Endothelial cell of umbilical vein (primary cell): ENCODE data around the gene RUNX2. TPM values are rescaled to one million over a fixed set of nuclear protein-coding genes. Genes with fewer than 3 reads are reported as not detected.

ENCODE experiments used
- BruUV-seq: library from RNA; stranded (reverse); fragments of 400-500 nt; replicated peaks from 2 replicates; lab custom pipeline; 2021; lab: Mats Ljungman, UMichigan
- CTCF ChIA-PET: fragments of 300-600, 350-600 bp; sonication (Branson Sonifier 250); formaldehyde crosslinking; loops from one replicate; lab custom pipeline; 2021; ENCODE audit warnings: antibody characterized with exemption, inconsistent platforms; lab: Charles Lee
- POLR2A ChIA-PET: fragments of 300-600, 350-600 bp; sonication (Branson Sonifier 250); formaldehyde crosslinking; loops from one replicate; lab custom pipeline; 2021; ENCODE audit warnings: antibody characterized with exemption, inconsistent platforms; lab: Charles Lee
- DNase-seq: peaks from one replicate; pipeline ENCODE4 v3.0.0-alpha.2; 2011; ENCODE audit warnings: low read depth, low spot score
- FAIRE-seq: peaks from 2 replicates; lab custom pipeline; 2011; peaks lifted over from hg19 to GRCh38; lab: Jason Lieb, UNC
- H2AFZ ChIP-seq: 2 replicates; pipeline ENCODE4 v1.6.0; 2012; ENCODE audit warnings: low read depth, low read length, control low read depth, inconsistent platforms
- H3K27ac ChIP-seq: 2 replicates; pipeline ENCODE4 v1.5.1; 2011; ENCODE audit warnings: low read depth, mild to moderate bottlenecking, control low read depth, low read length, moderate library complexity; ENCODE audit not compliant: insufficient read depth
- H3K27me3 ChIP-seq, 2 experiments: 2 replicates each; pipeline versions ENCODE4 v1.6.0 to v1.6.1; 2011; ENCODE audit warnings: low read length in 2 of 2, mixed read lengths in 1 of 2; ENCODE audit not compliant: control insufficient read depth in 2 of 2, insufficient read depth in 2 of 2
- H3K36me3 ChIP-seq, 2 experiments: 2 replicates in 1 of 2; 3 replicates in 1 of 2; pipeline ENCODE4 v1.5.1; 2011; ENCODE audit warnings: low read length in 2 of 2, mild to moderate bottlenecking in 1 of 2, moderate library complexity in 1 of 2; ENCODE audit not compliant: control insufficient read depth in 2 of 2, insufficient read depth in 2 of 2; ENCODE audit errors: extremely low read depth in 1 of 2
- H3K4me1 ChIP-seq: 3 replicates; pipeline ENCODE4 v1.5.1; 2011; ENCODE audit warnings: mild to moderate bottlenecking, low read length; ENCODE audit not compliant: control insufficient read depth, insufficient read depth; ENCODE audit errors: extremely low read depth
- H3K4me2 ChIP-seq: 2 replicates; pipeline ENCODE4 v1.6.1; 2011; ENCODE audit warnings: low read length, control low read depth, mixed read lengths; ENCODE audit not compliant: insufficient read depth
- H3K4me3 ChIP-seq, 3 experiments: fragments of 200-600 bp in 1 of 3; sonication (generic), shearing (Covaris generic) in 1 of 3; replicated peaks in 1 of 3; 2 replicates each; pipeline ENCODE4 v1.5.1; 2011 to 2016; ENCODE audit warnings: control low read depth in 3 of 3, low read length in 3 of 3, mild to moderate bottlenecking in 2 of 3, inconsistent platforms in 1 of 3, low read depth in 1 of 3, moderate library complexity in 1 of 3; ENCODE audit not compliant: insufficient read depth in 1 of 3
- H3K79me2 ChIP-seq: 2 replicates; pipeline ENCODE4 v1.6.0; 2012; ENCODE audit warnings: low read length, inconsistent platforms; ENCODE audit not compliant: control insufficient read depth, insufficient read depth
- H3K9ac ChIP-seq: replicated peaks from 2 replicates; pipeline ENCODE3; 2011; ENCODE audit warnings: low read length, control low read depth; ENCODE audit not compliant: insufficient read depth; ENCODE audit errors: extremely low read depth
- H3K9me1 ChIP-seq: replicated peaks from 3 replicates; pipeline ENCODE4 v1.6.0; 2011; ENCODE audit warnings: mild to moderate bottlenecking, low read length; ENCODE audit not compliant: control insufficient read depth, insufficient read depth; ENCODE audit errors: extremely low read depth
- H3K9me3 ChIP-seq: replicated peaks from 2 replicates; pipeline ENCODE4 v1.5.1; 2012; ENCODE audit warnings: low read length, inconsistent platforms; ENCODE audit not compliant: control insufficient read depth, insufficient read depth
- H4K20me1 ChIP-seq: replicated peaks from 2 replicates; pipeline ENCODE3; 2011; ENCODE audit warnings: mild to moderate bottlenecking, low read length; ENCODE audit not compliant: control insufficient read depth, insufficient read depth; ENCODE audit errors: extremely low read depth
- EZH2 ChIP-seq: IDR thresholded peaks from 2 replicates; pipeline ENCODE4 v1.6.1; 2012; ENCODE audit warnings: borderline replicate concordance, low read depth, mild to moderate bottlenecking, moderate library complexity, low read length, inconsistent platforms; ENCODE audit not compliant: severe bottlenecking
- FOS ChIP-seq: IDR thresholded peaks from 2 replicates; pipeline ENCODE4 v1.6.1; 2011; ENCODE audit warnings: mild to moderate bottlenecking, low read length, moderate library complexity, borderline replicate concordance; ENCODE audit not compliant: insufficient read depth
- GATA2 ChIP-seq: IDR thresholded peaks from 2 replicates; pipeline ENCODE4 v1.7.0; 2011; ENCODE audit warnings: low read depth, mild to moderate bottlenecking, moderate library complexity, mixed read lengths, low read length; ENCODE audit not compliant: insufficient read length, insufficient read depth
- JUN ChIP-seq: IDR thresholded peaks from 2 replicates; pipeline ENCODE4 v1.6.1; 2011; ENCODE audit warnings: borderline replicate concordance, low read depth; ENCODE audit not compliant: insufficient read length, insufficient read depth
- MYC ChIP-seq: IDR thresholded peaks from one replicate; pipeline ENCODE4 v1.6.1; 2011; ENCODE audit warnings: mild to moderate bottlenecking, low read depth, low read length
- dilution Hi-C: fragments of 300-500 bp; cut with MboI; formaldehyde crosslinking; loops from one replicate; pipeline ENCODE4 v1.15.0; 2019; ENCODE audit warnings: low sequenced_read_pairs; ENCODE audit not compliant: extremely low pct_ligation_motif_present
- intact Hi-C: fragments of 100-400 bp; cut with micrococcal nuclease; formaldehyde crosslinking; loops from one replicate; pipeline ENCODE4 v1.10.0; 2022
- polyA plus RNA-seq, 4 experiments: library from polyadenylated mRNA; depleted of rRNA in 3 of 4; stranded (reverse) in 3 of 4; unstranded in 1 of 4; fragments of >200 nt; gene quantifications; 2 replicates each; pipeline versions ENCODE4 v1.2.1 to v1.2.3, GENCODE V29; 2011 to 2012; ENCODE audit warnings: missing spikeins in 1 of 4
- total RNA-seq: library from RNA; stranded (reverse); gene quantifications from 2 replicates; pipeline ENCODE4 v1.2.3, GENCODE V29; 2021
- TF ChIP-seq, protein P1 (sequence below), 2 donors: IDR thresholded peaks; 1 replicate in 1 of 2; 2 replicates in 1 of 2; pipeline ENCODE4 v1.5.1; 2011; ENCODE audit warnings: low read length in 2 of 2, mild to moderate bottlenecking in 2 of 2, moderate library complexity in 2 of 2, control low read depth in 1 of 2, inconsistent platforms in 1 of 2, low read depth in 1 of 2; ENCODE audit not compliant: insufficient read depth in 1 of 2; ENCODE audit errors: extremely low read depth in 1 of 2

Gene RUNX2
- total and polyA plus RNA-seq, 2 donors (not counting 3 experiments of a cell fraction or from before 2014, with no cell fraction given) = 0.06 TPM; not detected in 1

DNA sequence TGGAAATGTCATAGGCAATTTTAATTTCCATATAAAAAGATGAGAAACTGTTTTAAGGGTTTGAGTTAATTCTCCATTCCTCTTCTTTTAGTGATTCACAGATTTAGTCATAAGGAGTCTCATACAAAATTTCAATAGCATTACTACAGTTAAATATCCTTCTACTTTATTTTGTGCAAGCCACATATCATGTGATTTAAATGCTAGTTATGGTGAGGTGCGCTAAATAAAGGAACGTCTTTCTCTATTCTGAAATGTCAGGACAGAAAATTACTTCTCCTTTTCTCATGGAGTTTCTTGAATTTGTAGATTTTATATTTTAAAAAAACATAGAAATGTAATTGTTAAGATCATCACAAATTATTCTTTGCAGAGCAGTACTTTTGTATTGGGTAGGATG lies 99.6 kb downstream of the RUNX2 start:
- Histone ChIP-seq H3K4me3 (no peak overlapping the region), H2AFZ (no peak overlapping the region), H3K4me1 (peaks cover 14% of the 10 kb centered on the region), H3K9me3 (no peaks in the 10 kb centered on the region), H3K27ac (no peak overlapping the region), H3K4me2 (no peak overlapping the region), H3K27me3 (peaks cover 33 to 59% of the 10 kb centered on the region in 2 experiments), H3K79me2 (no peaks in the 10 kb centered on the region), H4K20me1 (no peaks in the 10 kb centered on the region), H3K9ac (no peak overlapping the region), H3K36me3 (no peaks in the 10 kb centered on the region), H3K9me1 (no peaks in the 10 kb centered on the region)
- FAIRE-seq (peak; percentile 4), DNase-seq (no peak)
- CTCF ChIA-PET = interaction anchor here (0.8 to 1.2 kb wide), 3 partner anchors 9 to 287 kb away, joined by 3 to 5 read pairs (median 4); no protein-coding TSS in a partner anchor
- intact Hi-C loops = no loop called here
- TF ChIP-seq MYC (no peak), JUN (no peak), EZH2 (no peak), GATA2 (no peak), FOS (no peak)
- TF ChIP-seq, protein P1, sequence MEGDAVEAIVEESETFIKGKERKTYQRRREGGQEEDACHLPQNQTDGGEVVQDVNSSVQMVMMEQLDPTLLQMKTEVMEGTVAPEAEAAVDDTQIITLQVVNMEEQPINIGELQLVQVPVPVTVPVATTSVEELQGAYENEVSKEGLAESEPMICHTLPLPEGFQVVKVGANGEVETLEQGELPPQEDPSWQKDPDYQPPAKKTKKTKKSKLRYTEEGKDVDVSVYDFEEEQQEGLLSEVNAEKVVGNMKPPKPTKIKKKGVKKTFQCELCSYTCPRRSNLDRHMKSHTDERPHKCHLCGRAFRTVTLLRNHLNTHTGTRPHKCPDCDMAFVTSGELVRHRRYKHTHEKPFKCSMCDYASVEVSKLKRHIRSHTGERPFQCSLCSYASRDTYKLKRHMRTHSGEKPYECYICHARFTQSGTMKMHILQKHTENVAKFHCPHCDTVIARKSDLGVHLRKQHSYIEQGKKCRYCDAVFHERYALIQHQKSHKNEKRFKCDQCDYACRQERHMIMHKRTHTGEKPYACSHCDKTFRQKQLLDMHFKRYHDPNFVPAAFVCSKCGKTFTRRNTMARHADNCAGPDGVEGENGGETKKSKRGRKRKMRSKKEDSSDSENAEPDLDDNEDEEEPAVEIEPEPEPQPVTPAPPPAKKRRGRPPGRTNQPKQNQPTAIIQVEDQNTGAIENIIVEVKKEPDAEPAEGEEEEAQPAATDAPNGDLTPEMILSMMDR (IDR thresholded peaks at IDR 0.05; ENCODE audit: extremely low read depth in 1 of 2, insufficient read depth in 1 of 2, low read depth in 1 of 2, low read length in 2 of 2) = no peak
- BruUV-seq = no TSS peak
- dilution Hi-C loops = no loop called here
- POLR2A ChIA-PET = no interaction called here
